ENCODE data around the gene TBCD.

- no peak for TF ChIP-seq CTCF (IDR thresholded peaks at IDR 0.05; ENCODE audit: poor library complexity, severe bottlenecking)
- TF ChIP-seq EP300 (conservative IDR thresholded peaks at IDR 0.05; ENCODE audit: poor library complexity, severe bottlenecking): no peak
- no peak for TF ChIP-seq EZH2 (IDR thresholded peaks at IDR 0.05; ENCODE audit: borderline replicate concordance, insufficient read depth, low read length, poor library complexity, severe bottlenecking)
- no peak for TF ChIP-seq SMC3 (conservative IDR thresholded peaks at IDR 0.05; ENCODE audit: poor library complexity)
- no peak for TF ChIP-seq REST (IDR thresholded peaks at IDR 0.05; ENCODE audit: borderline replicate concordance)
- no peak for TF ChIP-seq MXI1 (conservative IDR thresholded peaks at IDR 0.05; ENCODE audit: poor library complexity, severe bottlenecking)
- no peak for TF ChIP-seq RAD21 (conservative IDR thresholded peaks at IDR 0.05)
- TF ChIP-seq POLR2AphosphoS5 (IDR thresholded peaks at IDR 0.05): no peak
- no peak for TF ChIP-seq TAF1 (IDR thresholded peaks at IDR 0.05; ENCODE audit: low read depth)
Observed at GRCh38 chr17:82920150-82920549, 168.3 kb downstream of the TBCD start.

All from neural cell (in vitro differentiated cells).